ENCODE results near the gene CCDC154. TPM values are rescaled to one million over a fixed set of nuclear protein-coding genes. Genes with fewer than 3 reads are reported as not detected.

Gene CCDC154
- total and polyA plus RNA-seq, 2 experiments from 2014 or later: 0.18 TPM; not detected in 1

DNA sequence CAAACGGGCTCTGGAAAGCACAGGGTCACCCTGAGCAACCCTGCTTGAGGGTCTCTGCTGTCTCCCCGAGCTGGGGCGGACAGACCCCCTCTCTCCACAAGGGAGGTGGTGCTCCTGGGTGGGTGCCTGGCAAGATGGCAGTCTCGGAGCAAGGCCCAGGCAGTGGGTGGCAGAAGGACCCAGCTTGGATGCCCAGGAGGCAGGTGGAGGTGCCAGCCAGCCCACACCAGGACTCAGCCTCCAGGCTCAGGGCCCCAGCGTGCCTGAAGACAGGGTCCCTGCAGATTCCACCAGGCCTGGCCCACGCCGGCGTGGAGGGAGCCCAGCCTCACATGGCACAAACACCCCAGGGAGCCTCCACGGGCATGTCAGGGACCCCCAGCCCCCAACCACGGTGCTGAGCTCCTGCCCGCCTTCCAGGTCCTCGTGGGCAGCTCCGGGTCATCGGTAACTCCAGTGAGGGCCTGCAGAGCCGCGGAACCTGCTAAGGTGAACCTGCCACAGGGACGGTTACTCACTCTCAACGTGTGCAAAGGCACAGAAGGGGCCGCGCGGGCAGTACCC, 50.7 kb downstream of the CCDC154 start:
- TF ChIP-seq EZH2 (IDR thresholded peaks at IDR 0.05; ENCODE audit: insufficient read depth, poor library complexity, severe bottlenecking) (no peak), EZH2phosphoT487 (IDR thresholded peaks at IDR 0.05; ENCODE audit: insufficient read depth, low read depth) (no peak)
- Histone ChIP-seq H3K9me2 (ENCODE audit: insufficient read depth) (no peaks in the 10 kb centered on the region), H3K27me3 (replicated peaks; ENCODE audit: insufficient read depth) (no peaks in the 10 kb centered on the region), H3K4me1 (ENCODE audit: insufficient read depth) (no peaks in the 10 kb centered on the region), H3K9me3 (ENCODE audit: low read depth) (no peaks in the 10 kb centered on the region), H3K9ac (no peak overlapping the region), H3K36me3 (ENCODE audit: low read depth) (no peaks in the 10 kb centered on the region), H4K20me1 (ENCODE audit: insufficient read depth) (no peaks in the 10 kb centered on the region), H2AFZ (no peak overlapping the region), H3K4me2 (ENCODE audit: unreplicated experiment) (no peak overlapping the region), H3K27ac (no peak overlapping the region), H3K79me2 (ENCODE audit: insufficient read depth) (no peaks in the 10 kb centered on the region), H3F3A (ENCODE audit: insufficient read depth) (no peaks in the 10 kb centered on the region), H3K4me3 (no peak overlapping the region)
- in situ Hi-C loops (cut with MboI): no loop called here
- WGBS, 2 experiments (ENCODE audit: low coverage in 1 of 2, low lambda C conversion rate in 2 of 2, missing lambda C conversion rate in 2 of 2): 94 to 95% methylated on average over 21 of the region's 21 CpGs
- DNase-seq: no peak

- no peaks in the 10 kb centered on the region for H3K4me1 ChIP-seq (ENCODE audit: insufficient read depth)
- no peak overlapping the region for H3K4me3 ChIP-seq
- H3K36me3 ChIP-seq (ENCODE audit: low read depth): no peaks in the 10 kb centered on the region
- H3K79me2 ChIP-seq (ENCODE audit: insufficient read depth): no peaks in the 10 kb centered on the region
- H3K27me3 ChIP-seq (replicated peaks; ENCODE audit: insufficient read depth): no peaks in the 10 kb centered on the region
- in situ Hi-C loops (cut with MboI): no loop called here
- DNase-seq: no peak
- H3K4me2 ChIP-seq (ENCODE audit: unreplicated experiment): no peak overlapping the region
- H3K9me2 ChIP-seq (ENCODE audit: insufficient read depth): no peaks in the 10 kb centered on the region
- TF ChIP-seq EZH2 (IDR thresholded peaks at IDR 0.05; ENCODE audit: insufficient read depth, poor library complexity, severe bottlenecking) (no peak), EZH2phosphoT487 (IDR thresholded peaks at IDR 0.05; ENCODE audit: insufficient read depth, low read depth) (no peak)
- no peaks in the 10 kb centered on the region for H3F3A ChIP-seq (ENCODE audit: insufficient read depth)
- H3K27ac ChIP-seq: no peak overlapping the region
- H3K9ac ChIP-seq: no peak overlapping the region
- no peaks in the 10 kb centered on the region for H3K9me3 ChIP-seq (ENCODE audit: low read depth)
- WGBS, 2 experiments (ENCODE audit: low coverage in 1 of 2, low lambda C conversion rate in 2 of 2, missing lambda C conversion rate in 2 of 2): 80 to 84% methylated on average over 17 of the region's 17 CpGs
- H2AFZ ChIP-seq: no peak overlapping the region
- H4K20me1 ChIP-seq (ENCODE audit: insufficient read depth): no peaks in the 10 kb centered on the region
Observed at GRCh38 chr16:1392826-1393225, 51.5 kb downstream of the CCDC154 start.

DNA sequence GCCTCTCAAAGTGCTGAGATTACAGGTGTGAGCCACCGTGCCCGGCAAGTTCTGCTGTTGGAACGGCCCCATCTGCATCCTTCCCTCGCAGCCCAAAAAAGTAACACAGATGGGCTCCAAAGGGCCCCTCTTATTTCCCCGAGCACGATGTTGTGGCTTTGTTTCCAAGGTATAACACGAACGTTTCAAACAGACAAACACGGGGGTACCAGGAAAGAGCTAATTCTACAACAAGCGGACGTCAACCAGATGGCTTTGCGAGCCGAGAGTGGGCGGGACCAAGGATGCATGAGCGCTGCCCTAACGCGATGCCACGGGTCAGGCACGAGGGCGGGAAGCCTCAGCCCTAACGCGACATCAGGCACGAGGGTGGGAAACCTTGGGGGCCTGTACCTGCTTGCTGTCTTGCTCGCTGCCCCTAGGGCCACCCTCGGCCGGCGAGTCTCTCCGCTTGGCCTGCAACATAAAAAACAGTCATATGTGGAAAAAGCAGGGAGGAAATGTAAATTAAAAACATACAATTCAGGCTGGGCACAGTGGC, 54.0 kb downstream of the CCDC154 start:
- no peak for TF ChIP-seq EZH2 (IDR thresholded peaks at IDR 0.05; ENCODE audit: insufficient read depth, poor library complexity, severe bottlenecking)
- no peak for TF ChIP-seq EZH2phosphoT487 (IDR thresholded peaks at IDR 0.05; ENCODE audit: insufficient read depth, low read depth)
- no peak overlapping the region for H2AFZ ChIP-seq
- WGBS, 2 experiments (ENCODE audit: low coverage in 1 of 2, low lambda C conversion rate in 2 of 2, missing lambda C conversion rate in 2 of 2): 84% methylated on average over 28 of the region's 28 CpGs

GRCh38 chr16:1389762-1390161, 54.6 kb downstream of the CCDC154 start:
- Histone ChIP-seq H3K9me2 (ENCODE audit: insufficient read depth) (no peaks in the 10 kb centered on the region), H3K27ac (no peak overlapping the region), H3K4me1 (ENCODE audit: insufficient read depth) (no peaks in the 10 kb centered on the region), H2AFZ (no peak overlapping the region), H3K4me3 (no peak overlapping the region), H3K9me3 (ENCODE audit: low read depth) (no peaks in the 10 kb centered on the region), H3K36me3 (ENCODE audit: low read depth) (no peaks in the 10 kb centered on the region), H3K27me3 (replicated peaks; ENCODE audit: insufficient read depth) (no peaks in the 10 kb centered on the region), H3K79me2 (ENCODE audit: insufficient read depth) (no peaks in the 10 kb centered on the region), H3K9ac (no peak overlapping the region), H3F3A (ENCODE audit: insufficient read depth) (no peaks in the 10 kb centered on the region), H4K20me1 (ENCODE audit: insufficient read depth) (no peaks in the 10 kb centered on the region), H3K4me2 (ENCODE audit: unreplicated experiment) (no peak overlapping the region)
- in situ Hi-C loops (cut with MboI): no loop called here
- 87 to 90% methylated on average over 7 of the region's 7 CpGs for WGBS, 2 experiments (ENCODE audit: low coverage in 1 of 2, low lambda C conversion rate in 2 of 2, missing lambda C conversion rate in 2 of 2)
- DNase-seq: no peak
- TF ChIP-seq EZH2phosphoT487 (IDR thresholded peaks at IDR 0.05; ENCODE audit: insufficient read depth, low read depth) (no peak), EZH2 (IDR thresholded peaks at IDR 0.05; ENCODE audit: insufficient read depth, poor library complexity, severe bottlenecking) (no peak)

More for the DNA sequence above, 54.0 kb downstream of the CCDC154 start:
- Histone ChIP-seq H3K9me2 (ENCODE audit: insufficient read depth) (no peaks in the 10 kb centered on the region), H3K4me1 (ENCODE audit: insufficient read depth) (no peaks in the 10 kb centered on the region), H4K20me1 (ENCODE audit: insufficient read depth) (no peaks in the 10 kb centered on the region), H3K27me3 (replicated peaks; ENCODE audit: insufficient read depth) (no peaks in the 10 kb centered on the region), H3K36me3 (ENCODE audit: low read depth) (no peaks in the 10 kb centered on the region), H3K4me2 (ENCODE audit: unreplicated experiment) (no peak overlapping the region), H3K4me3 (no peak overlapping the region), H3K9ac (no peak overlapping the region), H3K79me2 (ENCODE audit: insufficient read depth) (no peaks in the 10 kb centered on the region), H3K27ac (no peak overlapping the region), H3K9me3 (ENCODE audit: low read depth) (no peaks in the 10 kb centered on the region), H3F3A (ENCODE audit: insufficient read depth) (no peaks in the 10 kb centered on the region)
- in situ Hi-C loops (cut with MboI): no loop called here
- no peak for DNase-seq
